HG02970 (cell line): Measurements from ENCODE around the gene FOXRED1.

Experiments used
- ATAC-seq: cut with Tn5 transposase; IDR thresholded peaks from one replicate; pipeline ENCODE4 v1.9.1; 2021; ENCODE audit warnings: mild to moderate bottlenecking, moderate library complexity, moderate number of reproducible peaks; ENCODE audit not compliant: unreplicated experiment, low FRiP score

FOXRED1 gene

DNA sequence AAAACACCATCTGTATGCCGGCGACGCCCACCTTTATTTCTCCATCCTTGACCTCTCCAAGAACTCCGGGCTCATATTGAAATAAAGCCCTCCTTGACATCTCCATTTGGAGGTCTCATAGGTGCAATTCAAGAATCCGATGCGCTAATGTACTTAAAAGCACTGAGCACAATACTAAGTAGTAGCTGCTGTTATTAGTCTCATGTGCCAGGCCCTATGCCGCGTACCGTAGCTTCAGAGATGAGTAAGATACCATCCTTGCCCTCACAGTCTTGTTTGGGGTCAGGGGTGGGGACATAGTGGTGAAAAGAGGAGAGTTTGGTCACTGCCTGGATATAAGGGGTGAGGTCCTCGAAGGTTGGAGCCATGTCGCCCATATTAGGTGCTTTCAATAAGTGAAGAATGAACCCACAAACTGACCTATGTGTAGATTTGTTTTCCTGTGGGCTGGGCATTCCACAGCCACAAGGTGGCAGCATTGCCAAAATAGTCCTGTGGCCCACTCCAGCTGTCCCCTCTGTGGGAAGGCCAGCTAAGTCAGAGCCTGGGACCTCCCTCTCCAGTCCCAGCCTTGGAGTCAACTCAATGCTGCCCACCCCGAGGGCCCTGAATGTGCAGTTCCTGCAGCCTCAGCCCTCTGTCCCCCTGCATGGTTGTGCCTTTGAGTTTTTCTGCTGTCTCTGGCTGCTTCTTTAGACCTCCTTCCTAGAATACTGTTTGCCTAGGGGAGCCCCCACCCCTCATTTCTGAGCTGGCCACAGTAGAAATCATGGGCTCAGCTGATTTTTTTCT is 41.4 kb downstream of the FOXRED1 start:
- ATAC-seq = no peak

DNA sequence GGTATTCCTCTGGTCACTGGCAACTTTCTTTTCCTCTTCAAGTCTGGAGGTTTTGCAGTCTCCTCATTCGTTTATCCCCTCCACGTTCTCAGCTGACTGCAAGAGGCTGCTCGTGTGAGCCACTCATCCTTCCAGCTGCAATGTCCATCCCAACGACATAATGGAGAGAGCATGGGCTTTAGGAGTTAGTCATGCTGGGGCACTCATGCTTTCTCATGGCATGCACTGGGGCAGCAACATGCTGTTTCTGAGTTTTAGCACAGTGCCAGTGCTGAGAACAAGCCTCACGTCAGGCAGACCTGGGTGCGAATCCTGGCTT is 42.0 kb downstream of the FOXRED1 start:
- ATAC-seq = no peak

- ATAC-seq = peak; percentile 45
Measured at GRCh38 chr11:126311401-126312291, 42.7 kb downstream of the FOXRED1 start.

- ATAC-seq = no peak
Measured at GRCh38 chr11:126312961-126313360, 44.0 kb downstream of the FOXRED1 start.

DNA sequence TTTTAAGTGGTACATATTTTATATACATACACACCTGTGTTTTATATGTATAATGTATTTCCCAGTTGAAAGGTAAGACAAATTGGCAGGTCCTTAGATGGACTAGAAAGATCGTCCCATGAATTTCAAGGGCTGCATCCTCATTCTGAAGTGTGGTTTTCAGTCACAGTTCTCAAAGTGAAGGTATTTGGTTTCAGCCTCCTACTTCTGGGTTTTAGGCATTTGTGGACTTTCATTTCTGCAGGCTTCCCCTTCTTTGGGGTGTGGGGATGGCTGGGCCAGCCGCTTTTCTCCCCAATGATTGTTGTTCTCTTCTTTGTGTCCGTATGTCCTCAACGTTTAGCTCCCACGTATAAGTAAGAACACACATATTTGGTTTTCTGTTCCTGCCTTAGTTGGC is 44.9 kb downstream of the FOXRED1 start:
- ATAC-seq = no peak

- no peak for ATAC-seq
Measured at GRCh38 chr11:126317432-126317755, 48.4 kb downstream of the FOXRED1 start.

- no peak for ATAC-seq
Measured at GRCh38 chr11:126317756-126318573, 49.0 kb downstream of the FOXRED1 start.

DNA sequence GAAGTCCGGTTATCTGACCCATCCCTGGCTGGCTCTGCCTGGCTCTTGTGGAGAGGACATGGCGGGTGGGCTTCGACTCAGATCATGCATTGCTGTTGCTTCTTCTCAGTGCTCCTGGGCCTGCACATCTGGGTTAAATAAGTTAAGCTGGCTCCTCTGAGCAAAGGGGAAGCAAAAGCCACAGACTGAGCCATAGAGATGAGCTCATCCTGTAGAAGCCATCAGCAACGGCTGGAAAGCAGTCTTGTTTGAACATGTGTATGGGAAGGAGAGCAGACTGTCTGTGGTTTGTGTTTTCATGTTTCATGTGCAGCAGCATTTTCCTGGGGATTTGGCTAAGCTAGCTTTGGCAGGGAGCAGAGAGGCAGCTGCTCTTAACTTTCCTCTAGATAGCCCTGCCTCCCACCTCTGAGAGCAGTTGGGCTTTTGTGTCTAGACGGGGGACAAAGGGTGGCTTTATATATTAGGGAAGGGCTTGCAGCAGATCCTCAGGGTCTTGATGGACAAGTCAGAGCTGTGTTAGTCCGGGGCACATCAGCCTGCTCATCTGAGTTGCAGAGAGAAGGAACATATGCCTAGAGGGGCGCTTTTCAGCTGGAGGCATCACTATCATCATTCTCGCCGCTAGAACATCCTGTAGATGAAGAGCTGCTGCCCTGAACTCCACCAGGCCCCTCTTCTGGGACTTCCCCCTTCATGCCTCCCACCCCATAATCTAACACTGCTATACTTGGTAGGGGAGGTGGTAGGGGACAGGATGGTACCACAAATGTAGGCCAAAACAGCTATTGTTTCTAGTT is 49.8 kb downstream of the FOXRED1 start:
- ATAC-seq = no peak

DNA sequence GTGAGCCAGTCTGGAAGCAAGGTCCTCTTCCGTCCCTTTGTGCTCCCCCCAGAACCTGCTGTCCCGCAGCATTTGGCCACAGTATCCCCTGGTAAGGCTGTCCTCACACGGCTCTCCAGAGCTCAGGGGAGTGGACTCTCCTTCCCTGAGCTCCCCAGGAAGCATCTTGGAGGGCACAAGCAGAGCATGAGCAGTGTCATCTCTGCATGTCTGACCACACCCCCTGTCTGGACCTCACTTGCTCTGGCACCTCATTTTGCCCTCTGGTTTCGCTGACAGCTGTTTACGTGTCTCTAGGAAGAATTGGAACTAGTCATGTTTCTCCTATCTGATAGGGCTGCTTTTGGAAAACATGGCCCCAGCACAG is 50.4 kb downstream of the FOXRED1 start:
- no peak for ATAC-seq

DNA sequence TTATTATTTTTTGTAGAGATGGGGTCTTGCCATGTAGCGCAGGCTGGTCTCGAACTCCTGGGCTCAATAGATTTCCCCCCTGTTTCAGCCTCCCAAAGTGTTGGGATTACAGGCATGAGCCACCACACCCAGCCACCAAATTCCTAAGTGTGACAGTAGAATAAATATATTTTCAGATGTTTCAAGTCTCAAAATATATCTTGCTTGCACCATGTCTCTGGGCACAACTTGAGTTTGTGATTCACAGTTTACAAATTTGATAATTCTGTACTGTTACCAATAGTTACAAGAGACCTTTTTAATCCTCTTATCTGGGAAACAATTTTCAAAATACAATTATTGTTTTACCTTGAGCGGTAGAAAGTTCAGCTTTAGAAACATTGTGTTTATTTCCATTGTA is 54.0 kb downstream of the FOXRED1 start:
- no peak for ATAC-seq

GRCh38 chr11:126327281-126328000 is 58.5 kb downstream of the FOXRED1 start:
- no peak for ATAC-seq
